KMS-11 (cell line): ENCODE data around the gene CISD3.

ENCODE experiments used
- H2AFZ ChIP-seq: fragments of 200-600 bp; sonication (generic); 2 replicates; pipeline ENCODE4 v1.6.1; 2016; ENCODE audit warnings: antibody characterized with exemption, mixed run types, low read depth
- H3K27ac ChIP-seq: fragments of 200-600 bp; sonication (generic); 2 replicates; pipeline ENCODE4 v1.6.1; 2016; ENCODE audit warnings: mild to moderate bottlenecking, mixed run types
- H3K27me3 ChIP-seq: fragments of 200-600 bp; sonication (generic); 2 replicates; pipeline ENCODE4 v1.6.1; 2017; ENCODE audit warnings: mild to moderate bottlenecking, low read depth, mixed run types, moderate library complexity; ENCODE audit not compliant: insufficient read depth
- H3K36me3 ChIP-seq: fragments of 200-600 bp; sonication (generic); 2 replicates; pipeline ENCODE4 v1.6.1; 2017; ENCODE audit warnings: mild to moderate bottlenecking, mixed run types; ENCODE audit not compliant: insufficient read depth
- H3K4me1 ChIP-seq: fragments of 200-600 bp; sonication (generic); 2 replicates; pipeline ENCODE4 v1.6.1; 2016; ENCODE audit warnings: mild to moderate bottlenecking, low read depth, mixed run types; ENCODE audit not compliant: poor library complexity, severe bottlenecking
- H3K4me2 ChIP-seq: fragments of 200-600 bp; sonication (generic); 2 replicates; pipeline ENCODE4 v1.7.0; 2016; ENCODE audit warnings: mild to moderate bottlenecking, mixed run types
- H3K4me3 ChIP-seq: fragments of 200-600 bp; sonication (generic); IDR thresholded peaks from 2 replicates; pipeline ENCODE4 v1.6.1; 2017; ENCODE audit warnings: low read depth, low read length, mixed read lengths; ENCODE audit not compliant: insufficient read depth
- H3K79me2 ChIP-seq: fragments of 200-600 bp; sonication (generic); 2 replicates; pipeline ENCODE4 v1.6.1; 2016; ENCODE audit warnings: low read depth, mixed run types; ENCODE audit not compliant: insufficient read depth
- H3K9ac ChIP-seq: fragments of 200-600 bp; sonication (generic); 2 replicates; pipeline ENCODE4 v1.6.1; 2016; ENCODE audit warnings: mild to moderate bottlenecking, mixed run types
- H4K20me1 ChIP-seq: fragments of 200-600 bp; sonication (generic); 2 replicates; pipeline ENCODE4 v1.6.1; 2016; ENCODE audit warnings: mild to moderate bottlenecking, mixed run types; ENCODE audit not compliant: insufficient read depth
- CTCF ChIP-seq: fragments of 200-600 bp; sonication (generic); conservative IDR thresholded peaks from 2 replicates; pipeline ENCODE4 v1.6.1; 2017; ENCODE audit warnings: low read depth, mild to moderate bottlenecking, antibody characterized with exemption, low read length, moderate library complexity, mixed read lengths

Gene CISD3

DNA sequence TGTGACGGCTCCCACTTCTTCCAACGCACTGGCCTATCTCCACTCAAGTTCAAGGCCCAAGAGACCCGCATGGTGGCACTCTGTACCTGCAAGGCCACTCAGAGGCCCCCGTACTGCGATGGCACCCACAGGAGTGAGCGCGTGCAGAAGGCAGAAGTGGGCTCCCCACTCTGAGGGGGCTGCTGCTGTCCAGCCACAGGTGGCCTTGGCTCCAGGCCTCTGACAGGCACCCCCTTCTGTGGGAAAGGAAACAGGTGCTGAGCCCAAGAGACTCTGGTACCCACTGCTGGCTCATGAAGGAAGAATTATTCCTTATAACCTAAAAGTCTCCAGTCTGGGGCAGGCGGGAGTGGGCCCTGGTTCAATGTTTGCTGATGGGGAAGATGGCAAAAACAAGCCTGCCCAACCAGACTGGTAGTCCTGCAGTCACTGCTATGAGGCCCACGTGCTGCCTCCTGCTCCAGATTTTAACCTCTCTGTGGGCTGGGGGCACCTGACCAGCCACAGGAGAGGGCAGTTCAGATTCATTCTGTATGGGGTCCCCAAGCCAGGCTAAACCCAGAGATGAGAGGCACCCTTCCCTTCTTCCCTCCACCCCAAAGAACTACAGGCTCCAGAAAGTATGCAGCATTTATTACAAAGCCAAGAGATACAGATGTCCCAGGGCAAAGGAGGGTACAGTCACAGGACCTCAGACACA is 3.3 kb downstream of the CISD3 start:
- H3K36me3 ChIP-seq, result no peaks in the 10 kb centered on the region
- no peaks in the 10 kb centered on the region for H4K20me1 ChIP-seq
- no peak overlapping the region for H3K4me3 ChIP-seq
- peaks cover 12% of the 10 kb centered on the region; the same call in 1 of the 2 replicates for H3K79me2 ChIP-seq
- no peak overlapping the region for H3K9ac ChIP-seq
- H3K4me1 ChIP-seq, result peaks cover 25% of the 10 kb centered on the region
- no peaks in the 10 kb centered on the region for H3K27me3 ChIP-seq
- no peak overlapping the region for H3K4me2 ChIP-seq
- no peak overlapping the region for H2AFZ ChIP-seq
- no peak overlapping the region for H3K27ac ChIP-seq
- no peak for TF ChIP-seq CTCF

DNA sequence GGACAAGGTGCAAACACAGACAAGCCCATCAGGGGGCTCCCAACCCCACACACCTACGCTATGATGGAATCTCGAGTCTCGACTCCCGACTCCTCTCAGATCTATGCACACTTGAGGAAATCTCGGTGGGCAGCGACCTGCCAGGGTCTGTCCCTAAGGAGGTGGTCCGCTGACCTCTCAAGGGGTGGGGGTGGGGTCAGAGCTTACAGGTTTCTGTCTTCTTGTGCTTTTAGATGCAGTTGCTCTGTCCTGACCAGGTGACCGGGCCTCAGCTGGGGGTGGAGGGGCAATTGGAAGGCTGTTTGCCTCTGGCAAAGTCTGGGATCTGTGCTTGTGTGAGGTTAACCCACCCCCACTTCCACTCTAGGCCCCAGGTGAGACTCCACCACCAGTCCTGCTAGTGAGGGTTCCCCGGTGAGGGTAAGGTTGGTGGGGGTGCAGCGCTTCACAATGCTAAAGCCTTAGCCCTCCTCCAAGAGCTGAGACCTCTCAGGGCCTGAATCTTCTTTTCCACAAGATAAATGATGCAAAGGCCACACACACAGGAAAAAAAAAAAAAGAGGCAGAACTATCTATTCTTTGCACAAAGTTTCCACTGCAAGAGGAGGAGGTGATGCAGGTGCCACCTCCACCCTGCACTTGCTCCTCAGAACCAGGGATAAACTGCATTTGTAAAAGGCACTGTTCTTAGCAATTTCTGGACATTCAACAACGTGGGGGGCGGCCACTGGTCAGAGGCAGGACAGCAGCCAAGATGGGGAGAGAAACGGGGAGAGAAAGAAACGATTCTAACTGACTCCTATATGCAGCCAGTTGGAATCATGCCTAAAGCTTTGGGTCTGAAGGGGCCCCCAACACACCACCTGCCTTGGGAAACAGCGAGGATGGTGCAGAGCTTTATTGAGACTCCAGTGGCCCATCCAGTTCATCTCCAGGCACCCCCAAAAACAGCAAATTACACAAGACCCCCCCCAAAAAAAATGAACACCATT is 4.1 kb downstream of the CISD3 start:
- no peak overlapping the region for H3K9ac ChIP-seq
- no peak overlapping the region for H3K4me2 ChIP-seq
- H2AFZ ChIP-seq, result no peak overlapping the region
- peaks cover 25% of the 10 kb centered on the region for H3K4me1 ChIP-seq
- no peaks in the 10 kb centered on the region for H3K27me3 ChIP-seq
- peaks cover 12% of the 10 kb centered on the region; the same call in 1 of the 2 replicates for H3K79me2 ChIP-seq
- no peak overlapping the region for H3K27ac ChIP-seq
- no peak overlapping the region for H3K4me3 ChIP-seq
- TF ChIP-seq CTCF, result peak; percentile 55
- H4K20me1 ChIP-seq, result no peaks in the 10 kb centered on the region
- H3K36me3 ChIP-seq, result no peaks in the 10 kb centered on the region

DNA sequence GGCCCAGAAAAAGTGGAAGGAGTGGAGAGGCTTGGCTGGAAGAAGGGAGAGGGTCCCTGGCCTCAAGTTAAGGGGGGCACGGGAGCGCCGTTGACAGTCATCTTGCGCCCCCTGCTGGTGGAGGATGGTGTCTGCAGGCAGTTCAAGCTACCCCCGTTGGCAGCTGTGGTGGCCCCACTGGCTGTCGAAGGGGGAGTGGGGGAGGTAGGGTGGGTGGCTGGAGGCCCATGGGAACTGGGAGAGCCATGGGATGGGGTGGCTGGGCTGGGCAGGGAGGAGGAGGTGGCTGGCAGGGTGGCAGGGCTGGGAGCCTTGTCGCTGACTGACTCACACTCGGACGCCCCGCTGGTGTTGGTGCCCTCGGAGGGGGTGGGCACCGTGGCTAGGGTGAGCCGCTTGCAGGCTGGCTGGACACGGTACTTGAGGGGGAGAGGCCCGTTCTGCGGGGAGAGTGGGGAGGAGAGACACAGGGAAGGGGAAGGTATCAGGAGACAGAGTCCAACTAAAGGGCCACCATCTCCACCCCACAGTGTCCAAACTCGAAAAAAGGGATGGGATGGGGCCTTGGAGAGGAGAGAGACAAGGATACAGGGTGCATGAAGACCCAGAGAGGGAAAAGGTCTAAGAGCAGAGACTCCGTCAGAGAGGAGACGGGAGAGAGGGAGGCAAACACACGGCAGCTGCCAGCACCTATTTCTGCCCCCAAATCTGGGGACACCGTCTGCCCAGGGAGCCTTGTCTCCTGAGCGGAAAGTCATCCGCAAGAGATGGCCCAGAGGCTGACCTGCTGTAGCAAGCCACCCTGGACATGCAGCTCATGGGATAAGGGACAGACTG is 5.2 kb downstream of the CISD3 start:
- TF ChIP-seq CTCF, result peak; percentile 98
- Histone ChIP-seq H3K27me3 (no peaks in the 10 kb centered on the region), H3K9ac (no peak overlapping the region), H3K36me3 (no peaks in the 10 kb centered on the region), H3K27ac (no peak overlapping the region), H4K20me1 (no peaks in the 10 kb centered on the region), H3K4me2 (no peak overlapping the region), H3K4me1 (peaks cover 19% of the 10 kb centered on the region), H2AFZ (no peak overlapping the region), H3K4me3 (no peak overlapping the region), H3K79me2 (peaks cover 12% of the 10 kb centered on the region; the same call in 1 of the 2 replicates)

DNA sequence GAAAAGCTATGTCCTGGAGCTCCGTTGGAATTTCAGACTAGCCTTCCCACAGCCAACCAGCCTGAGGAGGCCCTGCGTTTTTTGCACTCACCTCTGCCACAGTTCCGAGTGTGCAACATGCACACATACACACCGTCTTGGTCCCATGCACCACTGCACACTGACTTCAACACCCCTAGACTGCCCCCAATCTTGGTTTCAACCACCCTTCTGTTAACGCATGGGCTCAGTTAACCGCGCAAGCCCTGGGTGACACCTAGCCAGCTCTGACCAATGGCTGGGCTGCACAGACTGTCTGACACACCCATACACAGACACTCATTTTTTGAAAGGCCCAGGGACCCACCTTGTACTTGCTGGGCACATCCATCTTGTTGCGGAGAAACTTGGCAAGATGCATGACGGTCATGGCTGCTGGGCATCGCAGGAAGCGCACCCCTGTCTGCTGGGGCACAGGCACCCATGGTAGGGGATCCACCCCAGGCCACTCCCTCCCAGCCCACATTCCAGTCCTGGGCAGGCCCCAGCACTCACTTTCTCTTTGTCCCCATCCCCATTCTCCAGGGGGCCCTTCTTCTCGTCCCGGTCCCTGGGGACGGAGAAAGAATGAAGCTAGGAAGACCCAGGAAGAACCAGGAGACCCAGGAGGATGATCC is 8.0 kb downstream of the CISD3 start:
- no peaks in the 10 kb centered on the region for H4K20me1 ChIP-seq
- no peak overlapping the region for H3K4me3 ChIP-seq
- no peak overlapping the region for H3K9ac ChIP-seq
- peaks cover 7% of the 10 kb centered on the region for H3K4me1 ChIP-seq
- H3K27me3 ChIP-seq, result no peaks in the 10 kb centered on the region
- TF ChIP-seq CTCF, result no peak
- no peak overlapping the region for H3K27ac ChIP-seq
- H2AFZ ChIP-seq, result no peak overlapping the region
- no peak overlapping the region for H3K4me2 ChIP-seq
- no peaks in the 10 kb centered on the region for H3K79me2 ChIP-seq
- H3K36me3 ChIP-seq, result no peaks in the 10 kb centered on the region
